GM12892 (cell line): Measurements from ENCODE around the gene CDC23.

Experiments
- POLR2AphosphoS5 ChIP-seq: IDR thresholded peaks from 2 replicates; pipeline ENCODE4 v1.6.1; 2011; ENCODE audit warnings: low read depth, low read length, control low read depth
- TAF1 ChIP-seq: IDR thresholded peaks from 2 replicates; pipeline ENCODE4 v1.6.1; 2011; ENCODE audit warnings: low read depth, mild to moderate bottlenecking, control low read depth, low read length, borderline replicate concordance

- TF ChIP-seq TAF1 (no peak), POLR2AphosphoS5 (no peak)
Measured at GRCh38 chr5:138192826-138193225, 20.3 kb downstream of the CDC23 start.
